K562 (cell line): ENCODE results near the gene TBC1D5. TPM values are rescaled to one million over a fixed set of nuclear protein-coding genes. Genes with fewer than 3 reads are reported as not detected.

Experiments
- ATF4 ChIP-seq: fragments of 450-650 bp; formaldehyde crosslinking; IDR thresholded peaks from 2 replicates; pipeline ENCODE4 v1.4.0; 2022; ENCODE audit warnings: mild to moderate bottlenecking, moderate library complexity
- EP400 ChIP-seq: fragments of 450-650 bp; IDR thresholded peaks from 2 replicates; pipeline ENCODE4 v1.6.1; 2017; ENCODE audit warnings: antibody characterized with exemption, mild to moderate bottlenecking, moderate library complexity
- FOXA3 ChIP-seq, 2 experiments: fragments of 450-650 bp in 1 of 2; sonication (generic) in 1 of 2; formaldehyde crosslinking; IDR thresholded peaks in 1 of 2; conservative IDR thresholded peaks in 1 of 2; 2 replicates each; pipeline versions ENCODE4 v1.4.0 to v1.8.0; 2020 to 2022; ENCODE audit warnings: mild to moderate bottlenecking in 2 of 2, missing genetic modification reagents in 1 of 2
- ID3 ChIP-seq, 2 experiments: fragments of 250-450 bp in 1 of 2; fragments of 450-650 bp in 1 of 2; sonication (Bioruptor Pico) in 1 of 2; IDR thresholded peaks; 2 replicates each; pipeline versions ENCODE4 v1.6.1 to v1.8.0; 2016 to 2021; ENCODE audit warnings: mild to moderate bottlenecking in 2 of 2, moderate library complexity in 2 of 2, missing compliant biosample characterization in 1 of 2, missing genetic modification characterization in 1 of 2
- JUNB ChIP-seq: fragments of 450-650 bp; formaldehyde crosslinking; conservative IDR thresholded peaks from 2 replicates; pipeline ENCODE4 v1.4.0; 2020; ENCODE audit warnings: mild to moderate bottlenecking
- MECOM ChIP-seq: fragments of 250-450 bp; sonication (Bioruptor Pico); IDR thresholded peaks from 2 replicates; pipeline ENCODE4 v1.8.0; 2022; ENCODE audit warnings: inconsistent platforms
- MYC ChIP-seq, 2 experiments: fragments of 250-450 bp in 1 of 2; sonication (Bioruptor Pico) in 1 of 2; IDR thresholded peaks; 2 replicates each; pipeline versions ENCODE4 v1.5.1 to v1.6.1; 2012 to 2021; ENCODE audit warnings: low read depth in 2 of 2, borderline replicate concordance in 1 of 2, improper control_type of control experiment in 1 of 2, low read length in 1 of 2, mild to moderate bottlenecking in 1 of 2, moderate library complexity in 1 of 2
- NCOA6 ChIP-seq: fragments of 450-650 bp; IDR thresholded peaks from 2 replicates; pipeline ENCODE4 v1.6.1; 2017; ENCODE audit warnings: mild to moderate bottlenecking
- RBM15 ChIP-seq: fragments of 200-400 bp; formaldehyde crosslinking; IDR thresholded peaks from 2 replicates; pipeline ENCODE4 v1.6.1; 2018; ENCODE audit warnings: mild to moderate bottlenecking, low read length, moderate library complexity; ENCODE audit not compliant: insufficient read depth
- TAL1 ChIP-seq: fragments of 450-650 bp; IDR thresholded peaks from 2 replicates; pipeline ENCODE4 v1.6.1; 2016; ENCODE audit warnings: mild to moderate bottlenecking
- ZEB2 ChIP-seq: fragments of 450-650 bp; IDR thresholded peaks from 2 replicates; pipeline ENCODE4 v1.6.1; 2016
- ZNF407 ChIP-seq: fragments of 450-650 bp; IDR thresholded peaks from 2 replicates; pipeline ENCODE4 v1.6.1; 2016; ENCODE audit warnings: low read depth
- polyA plus RNA-seq, 8 experiments: library from polyadenylated mRNA; depleted of rRNA in 4 of 8; stranded (reverse) in 5 of 8; unstranded in 3 of 8; fragments of >200 nt; fragmentation: Nextera tagmentation in 2 of 8; fragmentation: Illumina TruSeq in 1 of 8; extraction: Ambion mirVana in 2 of 8; extraction: Trizol in 1 of 8; gene quantifications; 2 replicates each; pipeline versions ENCODE4 v1.2.1 to v1.2.3, GENCODE V29; 2011 to 2014; ENCODE audit warnings: inconsistent platforms in 1 of 8, missing spikeins in 1 of 8
- total RNA-seq, 7 experiments: library from RNA; depleted of rRNA in 6 of 7; stranded (reverse); fragments of >200 nt in 6 of 7; fragmentation: Illumina TruSeq in 2 of 7; extraction: Trizol in 2 of 7; gene quantifications; 2 replicates each; pipeline versions ENCODE4 v1.2.1 to v1.2.3, GENCODE V29; 2011 to 2021; ENCODE audit warnings: low replicate concordance in 1 of 7

The TBC1D5 gene
- total and polyA plus RNA-seq, 9 of the 15 experiments (the other 6 are each of a cell fraction or from before 2014, with no cell fraction given), result 2.9 to 38.1 (median 25.6) TPM

GRCh38 chr3:17238023-17238422, 504.4 kb downstream of the TBC1D5 start (continued):
- TF ChIP-seq ZEB2 (0 out of 2 replicates have a peak, but pooled peaks have one; percentile 23), JUNB (CRISPR knock-in tag) (no peak), ATF4 (CRISPR knock-in tag) (peak; percentile 36; the same call in 1 of the 2 replicates), MYC (IDR thresholded peaks at IDR 0.05; ENCODE audit: low read depth, low read length) (peak; percentile 65), MYC (CRISPR knock-in tag; IDR thresholded peaks at IDR 0.05; ENCODE audit: borderline replicate concordance, low read depth) (no peak), RBM15 (no peak), MECOM (CRISPR knock-in tag) (peak; percentile 12; the same call in 1 of the 2 replicates), EP400 (peak; percentile 41; the same call in 1 of the 2 replicates), NCOA6 (no peak), ID3 (CRISPR knock-in tag; IDR thresholded peaks at IDR 0.05) (no peak), ID3 (tag; IDR thresholded peaks at IDR 0.05) (no peak), TAL1 (no peak), FOXA3 (CRISPR knock-in tag; conservative IDR thresholded peaks at IDR 0.05 in 1 of 2, IDR thresholded peaks at IDR 0.05 in 1 of 2) (no peak), ZNF407 (no peak)
